Vagina (tissue), 2 donors: ENCODE measurements around the gene SLC24A1.

Experiments
- CTCF ChIP-seq, 3 experiments: fragments of 450-650 bp in 2 of 3; fragments of 200-600 bp in 1 of 3; sonication (generic) in 1 of 3; IDR thresholded peaks; one replicate each; pipeline ENCODE4 v1.5.1; 2017 to 2019; ENCODE audit warnings: antibody characterized with exemption in 3 of 3, mild to moderate bottlenecking in 2 of 3, moderate library complexity in 2 of 3
- POLR2A ChIP-seq, 2 donors: fragments of 450-650 bp; IDR thresholded peaks; one replicate each; pipeline ENCODE4 v1.6.1; 2017; ENCODE audit warnings: antibody characterized with exemption in 2 of 2, mild to moderate bottlenecking in 2 of 2, moderate library complexity in 2 of 2

DNA sequence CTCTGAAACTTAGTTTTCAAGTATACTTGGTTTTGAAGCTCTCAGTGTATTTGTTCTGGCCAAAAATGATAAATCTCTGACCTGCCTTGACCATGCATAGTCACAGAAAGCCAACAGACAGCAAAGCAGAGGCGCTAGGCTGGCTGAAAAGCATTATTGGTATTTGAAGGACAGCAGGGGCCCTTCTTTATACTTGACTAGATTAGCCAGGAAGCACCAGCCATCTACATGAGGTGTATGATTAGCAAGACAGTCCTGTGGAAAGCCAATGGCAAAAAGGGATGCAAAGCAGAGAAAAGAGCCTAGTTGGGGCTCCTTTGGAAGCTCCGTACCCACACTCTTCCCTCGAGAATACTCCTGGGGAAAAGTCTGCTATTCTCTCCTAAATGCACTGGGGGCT is 7.8 kb downstream of the SLC24A1 start:
- TF ChIP-seq CTCF (IDR thresholded peaks at IDR 0.05) (no peak), POLR2A (IDR thresholded peaks at IDR 0.05) (no peak)
